Hair follicle dermal papilla cell (primary cell): ENCODE measurements around the gene MEP1B. TPM values are rescaled to one million over a fixed set of nuclear protein-coding genes. Genes with fewer than 3 reads are reported as not detected.

Experiments
- small RNA-seq: library from RNA; depleted of rRNA; stranded (forward); fragments of <200 nt; gene quantifications from one replicate; pipeline ENCODE3, GENCODE V24; 2012
- total RNA-seq: library from RNA; depleted of rRNA; stranded (reverse); fragments of >200 nt; gene quantifications from 2 replicates; pipeline ENCODE4 v1.2.3, GENCODE V29; 2012

MEP1B gene
- 0.12 TPM in 1 of 2 replicates, not detected in the other for total RNA-seq

GRCh38 chr18:32189790-32190189 is at the start of gene MEP1B:
MEP1B (plus strand) TSS chr18:32190039; CDS start chr18:32190071, 32 bp downstream.

Small RNAs within 50 kb of the gene (small RNA-seq; reads per million reads assigned to genes)
- gene RF00019: not detected
- 0.16 reads per million for gene RNA5SP453

Other genes starting within 250 kb of the MEP1B start
- gene TRAPPC8, start 246.9 kb upstream of the MEP1B start, total RNA-seq: 45.7 and 55.2 TPM in 2 replicates
- 0.16 and 0.24 TPM in 2 replicates for gene RNF125, start 171.2 kb upstream of the MEP1B start, total RNA-seq
- 23.9 and 32.7 TPM in 2 replicates for gene RNF138, start 98.2 kb upstream of the MEP1B start, total RNA-seq